Cardiac muscle cell (in vitro differentiated cells and primary cell): ENCODE measurements around the gene FARS2. TPM values are rescaled to one million over a fixed set of nuclear protein-coding genes. Genes with fewer than 3 reads are reported as not detected.

Source experiments
- DNase-seq, 2 donors: peaks; one replicate each; pipeline versions ENCODE4 v3.0.0 to v3.0.0-alpha.2; 2010 to 2017; ENCODE audit warnings: low read depth in 1 of 2, low spot score in 1 of 2
- H3K27ac ChIP-seq: fragments of 200-600 bp; sonication (generic); 2 replicates; pipeline ENCODE4 v1.5.1; 2016
- H3K27me3 ChIP-seq: fragments of 200-600 bp; sonication (generic); 2 replicates; pipeline ENCODE4 v1.6.0; 2016; ENCODE audit warnings: control low read depth
- H3K36me3 ChIP-seq: fragments of 200-600 bp; sonication (generic); 2 replicates; pipeline ENCODE4 v1.5.1; 2016; ENCODE audit warnings: control low read depth
- H3K4me1 ChIP-seq: fragments of 200-600 bp; sonication (generic); 2 replicates; pipeline ENCODE4 v1.8.1; 2017; ENCODE audit warnings: low read depth, mild to moderate bottlenecking, mixed run types
- H3K4me3 ChIP-seq: fragments of 200-600 bp; sonication (generic); 2 replicates; pipeline ENCODE4 v1.5.1; 2016; ENCODE audit warnings: mild to moderate bottlenecking
- H3K9me3 ChIP-seq: fragments of 200-600 bp; sonication (generic); 2 replicates; pipeline ENCODE4 v1.5.1; 2017; ENCODE audit warnings: low read depth, mild to moderate bottlenecking, control low read depth
- CTCF ChIP-seq: IDR thresholded peaks from 2 replicates; pipeline ENCODE4 v1.5.1; 2012; ENCODE audit warnings: low read depth, mild to moderate bottlenecking, low read length
- polyA plus RNA-seq: library from polyadenylated mRNA; unstranded; fragments of >200 nt; fragmentation: Nextera tagmentation; extraction: Ambion mirVana; gene quantifications from 2 replicates; pipeline ENCODE4 v1.2.1, GENCODE V29; 2016
- total RNA-seq: library from RNA; depleted of rRNA; stranded (reverse); fragments of >200 nt; gene quantifications from 2 replicates; pipeline ENCODE4 v1.2.3, GENCODE V29; 2016

FARS2 gene
- total and polyA plus RNA-seq, 2 experiments from 2014 or later = 12.4 to 22.5 TPM

GRCh38 chr6:5351552-5352210 lies 90.4 kb downstream of the FARS2 start:
- no peak for TF ChIP-seq CTCF
- Histone ChIP-seq H3K4me1 (no peaks in the 10 kb centered on the region), H3K9me3 (no peaks in the 10 kb centered on the region), H3K27me3 (no peaks in the 10 kb centered on the region), H3K36me3 (no peaks in the 10 kb centered on the region), H3K4me3 (no peak overlapping the region), H3K27ac (no peak overlapping the region)
- no peak for DNase-seq

GRCh38 chr6:5353971-5354370 lies 92.7 kb downstream of the FARS2 start:
- Histone ChIP-seq H3K9me3 (no peaks in the 10 kb centered on the region), H3K27me3 (no peaks in the 10 kb centered on the region), H3K36me3 (no peaks in the 10 kb centered on the region), H3K4me3 (no peak overlapping the region), H3K4me1 (no peaks in the 10 kb centered on the region), H3K27ac (no peak overlapping the region)
- DNase-seq = no peak
- TF ChIP-seq CTCF = no peak

- DNase-seq = no peak
- Histone ChIP-seq H3K4me3 (no peak overlapping the region), H3K4me1 (no peaks in the 10 kb centered on the region), H3K27ac (no peak overlapping the region), H3K27me3 (no peaks in the 10 kb centered on the region), H3K9me3 (no peaks in the 10 kb centered on the region), H3K36me3 (no peaks in the 10 kb centered on the region)
- no peak for TF ChIP-seq CTCF
Measured at GRCh38 chr6:5357486-5357885, 96.2 kb downstream of the FARS2 start.

GRCh38 chr6:5359417-5359816 lies 98.1 kb downstream of the FARS2 start:
- Histone ChIP-seq H3K4me3 (no peak overlapping the region), H3K36me3 (no peaks in the 10 kb centered on the region), H3K4me1 (no peaks in the 10 kb centered on the region), H3K27me3 (no peaks in the 10 kb centered on the region), H3K27ac (no peak overlapping the region), H3K9me3 (no peaks in the 10 kb centered on the region)
- DNase-seq = no peak
- no peak for TF ChIP-seq CTCF

- H3K4me3 ChIP-seq = no peak overlapping the region
- TF ChIP-seq CTCF = no peak
- no peaks in the 10 kb centered on the region for H3K9me3 ChIP-seq
- H3K36me3 ChIP-seq = no peaks in the 10 kb centered on the region
- peak in 1 of 2 donors; percentile 63 for DNase-seq
- no peaks in the 10 kb centered on the region for H3K4me1 ChIP-seq
- H3K27ac ChIP-seq = no peak overlapping the region
- no peaks in the 10 kb centered on the region for H3K27me3 ChIP-seq
Measured at GRCh38 chr6:5361396-5361795, 100.1 kb downstream of the FARS2 start.
